ENCODE results near the gene KCND3.
A peak's percentile ranks its signal among the peaks of the same experiment; 100 is the strongest.

The KCND3 gene

GRCh38 chr1:111879081-111879480 is 110.4 kb downstream of the KCND3 start:
- DNase-seq: no peak
- Mint-ChIP-seq H3K27me3 (peaks cover 25% of the 10 kb centered on the region), H3K4me3 (no peak overlapping the region), H3K36me3 (ENCODE audit: low read depth) (no peaks in the 10 kb centered on the region), H3K4me1 (no peaks in the 10 kb centered on the region), H3K9me3 (no peaks in the 10 kb centered on the region), H3K27ac (no peak overlapping the region)
- no peak for ATAC-seq

GRCh38 chr1:111878649-111879048 is 110.8 kb downstream of the KCND3 start:
- ATAC-seq: peak; percentile 45
- DNase-seq: no peak
- H3K9me3 Mint-ChIP-seq: no peaks in the 10 kb centered on the region
- H3K4me1 Mint-ChIP-seq: no peaks in the 10 kb centered on the region
- no peak overlapping the region for H3K27ac Mint-ChIP-seq
- peaks cover 26% of the 10 kb centered on the region for H3K27me3 Mint-ChIP-seq
- no peak overlapping the region for H3K4me3 Mint-ChIP-seq
- H3K36me3 Mint-ChIP-seq (ENCODE audit: low read depth): no peaks in the 10 kb centered on the region

- DNase-seq (no peak), ATAC-seq (no peak)
- Mint-ChIP-seq H3K36me3 (ENCODE audit: low read depth) (no peaks in the 10 kb centered on the region), H3K27ac (no peak overlapping the region), H3K4me3 (no peak overlapping the region), H3K27me3 (peaks cover 28% of the 10 kb centered on the region), H3K4me1 (no peaks in the 10 kb centered on the region), H3K9me3 (no peaks in the 10 kb centered on the region)
These were observed 111.4 kb downstream of the KCND3 start for GRCh38 chr1:111878091-111878490.

GRCh38 chr1:111876631-111877030 is 112.8 kb downstream of the KCND3 start:
- no peaks in the 10 kb centered on the region for H3K9me3 Mint-ChIP-seq
- no peaks in the 10 kb centered on the region for H3K4me1 Mint-ChIP-seq
- ATAC-seq: no peak
- DNase-seq: no peak
- no peak overlapping the region for H3K4me3 Mint-ChIP-seq
- H3K27ac Mint-ChIP-seq: no peak overlapping the region
- H3K36me3 Mint-ChIP-seq (ENCODE audit: low read depth): no peaks in the 10 kb centered on the region
- peaks cover 27% of the 10 kb centered on the region for H3K27me3 Mint-ChIP-seq

- no peaks in the 10 kb centered on the region for H3K9me3 Mint-ChIP-seq
These were observed 113.8 kb downstream of the KCND3 start for GRCh38 chr1:111875640-111876039.

GRCh38 chr1:111873460-111874030 is 115.9 kb downstream of the KCND3 start:
- H3K27me3 Mint-ChIP-seq: peaks cover 16% of the 10 kb centered on the region
- ATAC-seq: no peak
- H3K27ac Mint-ChIP-seq: no peak overlapping the region
- DNase-seq: no peak
- no peaks in the 10 kb centered on the region for H3K36me3 Mint-ChIP-seq (ENCODE audit: low read depth)
- no peaks in the 10 kb centered on the region for H3K4me1 Mint-ChIP-seq
- no peaks in the 10 kb centered on the region for H3K9me3 Mint-ChIP-seq
- no peak overlapping the region for H3K4me3 Mint-ChIP-seq

More at GRCh38 chr1:111875640-111876039, 113.8 kb downstream of the KCND3 start:
- ATAC-seq (no peak), DNase-seq (no peak)
- Mint-ChIP-seq H3K27ac (no peak overlapping the region), H3K36me3 (ENCODE audit: low read depth) (no peaks in the 10 kb centered on the region), H3K4me1 (no peaks in the 10 kb centered on the region), H3K27me3 (peaks cover 22% of the 10 kb centered on the region), H3K4me3 (no peak overlapping the region)

GRCh38 chr1:111870181-111870580 is 119.3 kb downstream of the KCND3 start:
- H3K4me3 Mint-ChIP-seq: no peak overlapping the region
- H3K27me3 Mint-ChIP-seq: peaks cover 6% of the 10 kb centered on the region
- no peak overlapping the region for H3K27ac Mint-ChIP-seq
- no peaks in the 10 kb centered on the region for H3K36me3 Mint-ChIP-seq (ENCODE audit: low read depth)
- no peaks in the 10 kb centered on the region for H3K9me3 Mint-ChIP-seq
- DNase-seq (no peak), ATAC-seq (no peak)
- H3K4me1 Mint-ChIP-seq: no peaks in the 10 kb centered on the region

GRCh38 chr1:111867868-111868440 is 121.5 kb downstream of the KCND3 start:
- H3K4me3 Mint-ChIP-seq: no peak overlapping the region
- ATAC-seq (no peak), DNase-seq (no peak)
- no peaks in the 10 kb centered on the region for H3K36me3 Mint-ChIP-seq (ENCODE audit: low read depth)
- H3K27ac Mint-ChIP-seq: no peak overlapping the region
- H3K27me3 Mint-ChIP-seq: peaks cover 8% of the 10 kb centered on the region
- H3K9me3 Mint-ChIP-seq: no peaks in the 10 kb centered on the region
- peaks cover 5% of the 10 kb centered on the region for H3K4me1 Mint-ChIP-seq

- Mint-ChIP-seq H3K27me3 (peaks cover 14% of the 10 kb centered on the region), H3K4me1 (peaks cover 5% of the 10 kb centered on the region), H3K9me3 (no peaks in the 10 kb centered on the region), H3K4me3 (no peak overlapping the region), H3K36me3 (ENCODE audit: low read depth) (no peaks in the 10 kb centered on the region), H3K27ac (no peak overlapping the region)
- DNase-seq (no peak), ATAC-seq (no peak)
These were observed 124.6 kb downstream of the KCND3 start for GRCh38 chr1:111864862-111865261.

- no peaks in the 10 kb centered on the region for H3K36me3 Mint-ChIP-seq (ENCODE audit: low read depth)
- no peak for DNase-seq
- H3K4me3 Mint-ChIP-seq: no peak overlapping the region
- no peak for ATAC-seq
- no peaks in the 10 kb centered on the region for H3K9me3 Mint-ChIP-seq
- H3K4me1 Mint-ChIP-seq: peaks cover 5% of the 10 kb centered on the region
- H3K27me3 Mint-ChIP-seq: peaks cover 14% of the 10 kb centered on the region
- H3K27ac Mint-ChIP-seq: no peak overlapping the region
These were observed 126.1 kb downstream of the KCND3 start for GRCh38 chr1:111863401-111863800.

GRCh38 chr1:111862599-111862998 is 126.9 kb downstream of the KCND3 start:
- Mint-ChIP-seq H3K27ac (no peak overlapping the region), H3K4me1 (peaks cover 5% of the 10 kb centered on the region), H3K9me3 (no peaks in the 10 kb centered on the region), H3K4me3 (no peak overlapping the region), H3K27me3 (peaks cover 15% of the 10 kb centered on the region), H3K36me3 (ENCODE audit: low read depth) (no peaks in the 10 kb centered on the region)
- no peak for ATAC-seq
- DNase-seq: no peak

GRCh38 chr1:111861523-111861922 is 127.9 kb downstream of the KCND3 start:
- peaks cover 15% of the 10 kb centered on the region for H3K27me3 Mint-ChIP-seq
- no peak overlapping the region for H3K27ac Mint-ChIP-seq
- DNase-seq: no peak

GRCh38 chr1:111857194-111857651 is 132.2 kb downstream of the KCND3 start:
- DNase-seq (no peak), ATAC-seq (no peak)
- H3K4me3 Mint-ChIP-seq: no peak overlapping the region

More at GRCh38 chr1:111861523-111861922, 127.9 kb downstream of the KCND3 start:
- H3K4me1 Mint-ChIP-seq: peaks cover 5% of the 10 kb centered on the region
- no peak overlapping the region for H3K4me3 Mint-ChIP-seq
- no peaks in the 10 kb centered on the region for H3K36me3 Mint-ChIP-seq (ENCODE audit: low read depth)
- H3K9me3 Mint-ChIP-seq: no peaks in the 10 kb centered on the region
- ATAC-seq: no peak

GRCh38 chr1:111856411-111857185 is 132.9 kb downstream of the KCND3 start:
- no peaks in the 10 kb centered on the region for H3K36me3 Mint-ChIP-seq (ENCODE audit: low read depth)
- ATAC-seq: no peak
- no peaks in the 10 kb centered on the region for H3K9me3 Mint-ChIP-seq
- H3K4me1 Mint-ChIP-seq: no peaks in the 10 kb centered on the region
- H3K4me3 Mint-ChIP-seq: no peak overlapping the region
- H3K27ac Mint-ChIP-seq: no peak overlapping the region
- peaks cover 14% of the 10 kb centered on the region for H3K27me3 Mint-ChIP-seq
- DNase-seq: no peak

More at GRCh38 chr1:111857194-111857651, 132.2 kb downstream of the KCND3 start:
- peaks cover 14% of the 10 kb centered on the region for H3K27me3 Mint-ChIP-seq
- no peaks in the 10 kb centered on the region for H3K4me1 Mint-ChIP-seq
- no peaks in the 10 kb centered on the region for H3K36me3 Mint-ChIP-seq (ENCODE audit: low read depth)
- H3K27ac Mint-ChIP-seq: no peak overlapping the region
- no peaks in the 10 kb centered on the region for H3K9me3 Mint-ChIP-seq

- Mint-ChIP-seq H3K9me3 (no peaks in the 10 kb centered on the region), H3K4me3 (no peak overlapping the region), H3K27me3 (peaks cover 13% of the 10 kb centered on the region), H3K4me1 (no peaks in the 10 kb centered on the region), H3K27ac (no peak overlapping the region), H3K36me3 (ENCODE audit: low read depth) (no peaks in the 10 kb centered on the region)
- DNase-seq (no peak), ATAC-seq (no peak)
These were observed 134.2 kb downstream of the KCND3 start for GRCh38 chr1:111855260-111855659.

All from activated naive CD8-positive, alpha-beta T cell treated with anti-CD3 and anti-CD28 coated beads, Interleukin-2, amount 50 U/mL, for 24 hours (primary cell).